Bone marrow (tissue), 2 donors: ENCODE results near the gene ATP11A.

ENCODE experiments used
- DNase-seq, 2 donors: peaks; one replicate each; lab custom pipeline; 2025; lab: John Stamatoyannopoulos, UW

Gene ATP11A

DNA sequence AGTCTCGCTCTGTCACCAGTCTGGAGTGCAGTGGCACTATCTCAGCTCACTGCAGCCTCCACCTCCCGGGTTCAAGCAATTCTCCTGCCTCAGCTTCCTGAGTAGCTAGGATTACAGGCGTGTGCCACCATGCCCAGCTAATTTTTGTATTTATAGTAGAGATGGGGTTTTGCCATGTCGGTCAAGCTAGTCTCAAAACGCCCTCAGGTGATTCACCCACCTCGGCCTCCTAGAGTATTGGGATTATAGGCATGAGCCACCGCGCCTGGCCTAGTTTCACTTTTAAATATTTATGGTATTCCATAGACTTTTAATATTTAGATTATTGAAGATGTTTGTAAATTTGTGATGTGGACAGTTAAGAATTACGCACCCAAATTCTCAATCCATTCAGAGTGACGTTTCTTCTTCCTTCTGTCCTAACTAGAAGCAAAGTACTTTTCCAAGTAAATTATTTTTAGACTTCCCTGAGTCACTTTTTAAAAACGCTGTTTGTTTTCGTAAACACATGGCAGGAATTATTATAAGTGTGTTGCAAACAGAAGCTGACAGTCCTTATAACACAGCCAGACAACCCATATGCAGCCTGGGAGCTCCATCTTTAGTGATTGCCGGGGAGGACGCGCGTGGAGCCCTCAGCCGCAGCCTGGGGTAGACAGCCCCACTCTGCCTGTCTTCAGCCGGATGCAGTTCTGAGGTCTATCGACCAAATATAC is 131.7 kb downstream of the ATP11A start:
- DNase-seq, result no peak

DNA sequence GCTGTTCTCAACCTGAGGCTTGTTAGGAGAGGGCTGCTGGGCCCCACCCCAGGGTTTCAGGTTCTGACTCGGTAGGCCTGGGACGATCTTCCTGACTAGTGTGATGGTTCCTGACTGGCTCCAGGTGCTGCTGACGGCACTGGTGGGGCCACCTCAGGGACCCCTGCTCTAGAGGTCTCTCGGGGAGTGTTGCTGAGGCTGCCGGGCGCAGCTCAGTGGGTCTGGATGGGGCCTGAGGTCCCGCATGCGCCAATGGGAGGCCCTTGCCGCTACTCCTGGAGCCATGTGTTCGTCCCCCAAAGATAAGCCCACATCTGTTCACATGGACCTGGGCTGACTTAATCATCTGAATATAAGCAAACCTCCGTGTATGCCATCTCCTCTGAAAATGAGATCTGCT is 133.0 kb downstream of the ATP11A start:
- DNase-seq, result no peak

DNA sequence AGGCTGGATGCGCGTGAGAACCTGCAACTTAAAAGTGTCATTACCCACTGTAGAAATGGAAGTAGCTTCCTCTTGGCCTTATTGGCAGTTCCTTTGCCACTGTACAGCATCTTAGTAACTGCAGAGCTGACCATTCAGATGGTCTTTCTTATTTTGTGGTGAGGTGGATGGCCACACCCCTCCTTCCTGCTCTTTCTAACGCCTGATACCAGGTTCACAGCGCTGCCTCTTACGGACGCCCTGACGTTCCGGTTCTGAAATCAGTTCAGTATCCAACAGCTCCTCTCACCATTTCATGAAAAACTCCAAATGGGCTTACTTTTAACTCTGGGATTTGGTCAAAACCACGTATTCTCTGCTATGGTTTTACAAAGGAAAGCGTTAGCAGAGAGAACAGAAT is 134.6 kb downstream of the ATP11A start:
- DNase-seq, result no peak

DNA sequence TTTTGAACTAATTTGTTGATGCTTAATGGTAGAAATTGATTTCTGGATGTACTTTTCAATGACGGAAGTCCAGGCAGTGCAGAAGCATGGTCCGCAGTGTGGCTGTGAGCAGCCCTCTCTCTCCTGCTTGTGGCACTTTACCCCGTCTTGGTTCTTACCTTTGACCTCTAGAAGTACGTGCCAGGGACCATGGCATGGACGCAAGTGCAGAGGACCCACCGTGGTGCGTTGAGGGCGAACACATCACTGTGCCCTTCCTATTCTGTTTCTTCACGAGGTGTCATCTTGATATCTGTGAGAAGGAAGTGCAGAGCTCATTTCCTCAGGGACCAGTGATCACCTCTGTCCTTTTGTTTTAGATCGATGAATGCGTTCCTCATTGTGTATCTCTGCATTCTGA is 135.2 kb downstream of the ATP11A start:
- DNase-seq, result no peak

DNA sequence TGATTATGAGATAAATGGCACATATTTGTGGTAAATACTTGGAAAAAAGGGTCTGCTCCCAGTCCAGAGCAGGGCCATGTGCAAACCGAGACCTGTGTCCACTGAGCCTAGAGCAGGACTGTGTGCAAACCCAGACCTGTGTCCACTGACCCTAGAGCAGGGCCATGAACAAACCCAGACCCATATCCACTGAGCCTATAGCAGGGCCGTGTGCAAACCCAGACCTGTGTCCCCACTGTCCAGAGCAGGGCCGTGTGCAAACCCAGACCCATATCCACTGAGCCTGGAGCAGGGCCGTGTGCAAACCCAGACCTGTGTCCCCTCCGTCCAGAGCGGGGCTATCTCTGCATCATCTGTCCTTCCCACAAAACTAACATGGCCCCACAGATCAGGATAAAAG is 136.0 kb downstream of the ATP11A start:
- DNase-seq, result no peak

DNA sequence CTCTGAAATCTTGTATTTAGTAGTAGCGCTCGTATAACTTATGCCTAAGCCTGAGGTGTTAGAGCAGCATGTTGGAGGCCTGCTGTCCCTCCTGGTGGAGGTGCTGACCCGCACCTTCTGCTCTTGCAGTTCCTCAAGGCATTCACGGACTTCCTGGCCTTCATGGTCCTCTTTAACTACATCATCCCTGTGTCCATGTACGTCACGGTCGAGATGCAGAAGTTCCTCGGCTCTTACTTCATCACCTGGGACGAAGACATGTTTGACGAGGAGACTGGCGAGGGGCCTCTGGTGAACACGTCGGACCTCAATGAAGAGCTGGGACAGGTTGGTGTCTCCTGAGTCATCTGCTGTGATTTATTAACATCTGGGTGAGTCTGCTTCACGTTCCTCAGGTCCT is 136.7 kb downstream of the ATP11A start:
- DNase-seq, result no peak

DNA sequence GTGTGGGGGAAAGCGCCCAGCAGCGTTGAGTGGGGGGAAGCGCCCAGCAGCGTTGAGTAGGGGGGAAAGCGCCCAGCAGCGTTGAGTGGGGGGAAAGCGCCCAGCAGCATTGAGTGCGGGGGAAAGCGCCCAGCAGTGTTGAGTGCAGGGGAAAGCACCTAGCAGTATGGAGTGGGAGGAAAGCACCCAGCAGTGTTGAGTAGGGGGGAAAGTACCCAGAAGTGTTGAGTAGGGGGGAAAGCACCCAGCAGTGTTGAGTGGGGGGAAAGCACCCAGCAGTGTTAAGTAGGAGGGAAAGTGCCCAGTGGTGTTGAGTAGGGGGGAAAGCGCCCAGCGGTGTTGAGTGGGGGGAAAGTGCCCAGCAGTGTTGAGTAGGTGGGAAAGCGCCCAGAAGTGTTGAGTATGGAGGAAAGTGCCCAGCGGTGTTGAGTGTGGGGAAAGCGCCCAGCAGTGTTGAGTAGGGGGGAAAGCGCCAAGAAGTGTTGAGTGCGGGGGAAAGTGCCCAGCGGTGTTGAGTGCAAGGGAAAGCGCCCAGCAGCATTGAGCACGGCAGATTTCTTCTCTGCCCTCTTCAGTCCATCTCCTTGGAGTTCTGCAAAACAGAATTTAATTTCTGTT is 138.4 kb downstream of the ATP11A start:
- DNase-seq, result no peak

DNA sequence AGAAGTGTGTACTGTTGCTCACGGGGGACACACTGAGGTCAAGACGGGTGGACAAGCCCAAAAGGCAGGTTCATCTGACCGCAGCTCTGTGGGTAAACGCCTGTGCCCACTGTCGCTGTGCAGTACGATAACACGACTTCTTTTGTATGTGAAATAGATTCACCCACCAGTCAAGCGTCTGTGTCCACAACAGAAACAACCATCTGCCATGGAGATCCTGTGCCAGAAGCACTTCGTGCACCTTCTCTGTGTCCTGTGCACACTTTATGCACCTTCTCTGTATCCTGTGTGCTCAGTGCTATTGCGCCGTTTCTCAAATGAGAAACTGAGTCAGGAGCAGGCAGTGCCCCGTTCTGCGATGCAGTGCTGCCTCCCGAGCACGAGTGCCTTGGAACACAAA is 138.9 kb downstream of the ATP11A start:
- DNase-seq, result no peak

DNA sequence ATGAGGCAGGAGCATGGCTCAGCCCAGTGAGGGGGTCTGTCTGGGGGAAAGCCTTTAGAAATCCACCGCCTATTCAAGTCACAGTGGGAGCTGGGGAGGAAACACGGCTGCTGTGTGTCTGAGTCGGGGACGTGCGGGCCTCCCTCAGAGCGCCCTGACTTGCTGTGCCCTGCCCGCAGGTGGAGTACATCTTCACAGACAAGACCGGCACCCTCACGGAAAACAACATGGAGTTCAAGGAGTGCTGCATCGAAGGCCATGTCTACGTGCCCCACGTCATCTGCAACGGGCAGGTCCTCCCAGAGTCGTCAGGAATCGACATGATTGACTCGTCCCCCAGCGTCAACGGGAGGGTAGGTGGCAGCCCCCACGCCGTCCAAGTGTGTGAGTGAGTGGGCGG is 141.4 kb downstream of the ATP11A start:
- no peak for DNase-seq

DNA sequence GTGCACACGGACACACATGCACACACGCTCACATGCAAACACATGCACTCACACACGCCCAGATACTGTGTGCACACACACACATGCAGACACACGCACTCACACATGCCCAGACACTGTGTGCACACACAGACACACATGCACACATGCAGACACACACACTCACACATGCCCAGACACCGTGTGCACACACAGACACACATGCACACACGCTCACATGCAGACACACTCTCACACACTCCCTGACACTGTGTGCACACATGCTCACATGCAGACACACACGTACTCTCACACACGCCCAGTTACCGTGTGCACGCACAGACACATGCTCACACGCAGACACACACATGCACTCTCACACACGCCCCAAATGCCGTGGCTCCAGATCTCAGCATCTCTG is 142.0 kb downstream of the ATP11A start:
- DNase-seq, result no peak

DNA sequence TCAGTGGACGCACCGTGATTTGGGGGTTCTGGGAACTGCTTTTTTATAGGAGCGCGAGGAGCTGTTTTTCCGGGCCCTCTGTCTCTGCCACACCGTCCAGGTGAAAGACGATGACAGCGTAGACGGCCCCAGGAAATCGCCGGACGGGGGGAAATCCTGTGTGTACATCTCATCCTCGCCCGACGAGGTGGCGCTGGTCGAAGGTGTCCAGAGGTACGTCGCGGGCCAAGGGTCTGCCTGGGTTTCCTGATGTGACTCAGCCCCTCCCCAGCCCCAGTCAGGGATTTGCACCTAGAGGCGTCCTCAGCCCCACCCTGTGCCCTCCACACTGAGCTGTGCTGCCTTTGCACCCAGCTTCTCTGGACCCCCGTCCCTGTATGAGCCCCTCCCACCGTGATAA is 143.0 kb downstream of the ATP11A start:
- no peak for DNase-seq

DNA sequence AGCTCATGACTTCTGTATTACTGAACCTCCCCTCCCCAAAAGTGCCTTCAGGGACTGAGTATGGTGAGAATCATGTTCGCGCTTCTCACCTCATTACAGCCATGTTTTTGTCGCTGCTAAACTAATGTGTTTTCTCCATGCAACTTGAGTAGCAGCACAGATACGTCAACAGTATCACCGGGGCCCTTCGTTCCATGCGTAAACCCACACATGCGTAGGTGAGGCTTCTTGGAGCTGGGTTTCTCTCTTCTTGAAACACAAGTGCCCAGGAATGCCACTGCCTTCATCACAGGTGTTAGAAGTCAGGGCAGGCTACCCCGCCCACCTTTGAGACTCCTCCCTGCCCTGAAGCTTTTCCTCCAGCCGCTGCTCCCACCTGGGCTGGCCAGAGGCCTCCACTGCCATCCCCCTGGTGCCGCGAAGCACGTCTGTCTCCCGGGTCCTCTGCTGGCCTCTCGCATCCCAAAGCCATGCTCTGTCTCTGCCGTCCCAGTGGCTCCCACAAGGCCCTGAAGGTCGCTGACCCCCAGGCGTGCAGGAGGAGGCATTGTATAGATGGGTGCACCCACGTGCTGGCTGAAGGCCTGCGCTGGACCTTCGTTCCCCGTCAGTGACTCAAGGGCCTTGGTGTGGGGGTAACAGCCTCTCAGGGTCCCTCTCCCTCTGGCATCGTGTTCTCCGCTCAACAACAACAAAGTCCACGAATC is 143.9 kb downstream of the ATP11A start:
- no peak for DNase-seq

DNA sequence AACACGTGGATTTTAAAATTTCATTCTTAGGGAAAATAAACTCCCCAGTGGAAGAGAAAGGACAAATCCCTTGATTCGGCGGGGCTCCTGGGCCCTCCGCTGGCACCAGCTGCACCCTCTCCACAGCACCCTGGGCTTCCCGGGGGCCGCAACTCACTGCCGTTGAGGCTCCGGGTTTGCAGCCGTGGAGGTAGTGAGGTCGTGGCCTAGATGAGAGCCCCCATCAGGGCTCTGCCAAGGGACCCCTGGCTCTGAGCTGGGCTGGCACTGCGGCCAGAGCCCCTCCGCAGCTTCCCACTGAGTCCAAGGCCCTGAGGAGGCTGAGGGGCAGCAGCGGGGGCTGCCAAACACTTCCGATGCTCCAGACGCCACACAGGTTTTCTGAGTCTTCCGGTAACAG is 145.5 kb downstream of the ATP11A start:
- DNase-seq, result no peak

DNA sequence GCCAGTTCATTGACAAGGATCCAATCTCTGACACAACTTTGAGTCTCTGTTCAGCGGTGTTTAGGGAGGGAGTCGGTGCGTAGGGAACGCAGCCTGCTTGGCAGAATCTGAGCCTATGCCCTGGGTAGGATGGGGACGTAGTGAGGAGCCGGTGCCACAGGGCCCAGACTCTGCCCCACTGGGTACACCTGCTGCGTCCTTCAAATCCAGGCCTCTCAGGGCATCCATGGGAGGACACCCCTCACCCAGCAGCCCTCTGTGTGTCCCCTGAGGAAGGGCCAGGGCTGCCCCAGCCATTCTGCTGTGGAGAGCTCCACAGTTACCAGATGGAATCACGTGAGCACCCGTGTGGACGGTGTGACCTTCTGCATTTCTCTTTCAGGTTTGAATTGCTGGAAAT is 146.0 kb downstream of the ATP11A start:
- no peak for DNase-seq

DNA sequence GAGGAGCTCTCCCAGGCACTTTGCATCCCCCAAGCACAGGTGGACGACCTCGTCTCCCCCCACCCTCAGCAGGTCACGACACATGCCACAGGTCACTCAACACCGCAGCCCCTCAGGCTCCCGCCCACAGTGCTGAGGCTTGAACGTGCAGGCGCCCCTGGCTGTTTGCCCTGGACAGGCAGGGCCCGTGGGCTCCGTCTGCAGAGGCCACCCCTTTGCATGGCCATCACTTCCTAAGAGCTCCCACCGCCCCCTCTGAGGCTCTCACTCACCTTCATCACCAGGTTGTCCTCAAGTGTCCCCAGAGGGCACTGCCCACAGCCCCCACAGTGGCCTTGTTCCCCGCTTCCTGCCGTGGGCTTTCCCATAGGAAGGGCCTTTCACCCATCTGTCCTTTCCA is 147.1 kb downstream of the ATP11A start:
- no peak for DNase-seq

DNA sequence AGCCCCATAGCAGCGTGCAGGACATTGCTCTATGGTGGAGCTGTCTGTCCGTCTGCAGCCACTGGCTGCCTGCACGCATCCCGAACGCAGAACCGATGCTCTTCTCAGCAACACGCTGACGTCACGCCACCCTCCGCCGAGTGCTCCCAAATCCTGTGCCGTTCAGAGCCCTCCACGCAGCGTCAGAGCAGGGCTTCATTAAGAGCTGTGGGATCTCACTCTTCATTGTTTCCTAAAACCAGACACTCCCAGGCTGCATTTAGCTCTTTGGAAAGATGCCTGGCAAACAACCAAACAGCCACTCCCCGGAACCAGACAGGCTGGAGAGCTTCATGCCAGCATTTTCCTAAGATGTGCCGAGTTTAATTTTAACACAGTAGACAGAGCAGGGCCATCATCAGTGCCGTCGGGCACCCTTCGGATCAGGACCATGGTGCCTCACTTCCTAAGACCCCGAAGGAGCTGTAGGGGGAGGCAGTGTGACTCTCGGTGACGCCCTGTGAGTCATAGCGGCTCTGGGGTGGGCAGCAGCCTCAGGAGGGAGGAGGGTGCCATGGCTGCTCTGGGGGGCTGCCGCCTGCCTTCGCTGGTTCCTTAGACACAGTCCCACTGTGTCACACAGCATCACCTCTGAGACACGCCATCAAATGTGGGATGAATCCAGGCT is 147.7 kb downstream of the ATP11A start:
- DNase-seq, result no peak

DNA sequence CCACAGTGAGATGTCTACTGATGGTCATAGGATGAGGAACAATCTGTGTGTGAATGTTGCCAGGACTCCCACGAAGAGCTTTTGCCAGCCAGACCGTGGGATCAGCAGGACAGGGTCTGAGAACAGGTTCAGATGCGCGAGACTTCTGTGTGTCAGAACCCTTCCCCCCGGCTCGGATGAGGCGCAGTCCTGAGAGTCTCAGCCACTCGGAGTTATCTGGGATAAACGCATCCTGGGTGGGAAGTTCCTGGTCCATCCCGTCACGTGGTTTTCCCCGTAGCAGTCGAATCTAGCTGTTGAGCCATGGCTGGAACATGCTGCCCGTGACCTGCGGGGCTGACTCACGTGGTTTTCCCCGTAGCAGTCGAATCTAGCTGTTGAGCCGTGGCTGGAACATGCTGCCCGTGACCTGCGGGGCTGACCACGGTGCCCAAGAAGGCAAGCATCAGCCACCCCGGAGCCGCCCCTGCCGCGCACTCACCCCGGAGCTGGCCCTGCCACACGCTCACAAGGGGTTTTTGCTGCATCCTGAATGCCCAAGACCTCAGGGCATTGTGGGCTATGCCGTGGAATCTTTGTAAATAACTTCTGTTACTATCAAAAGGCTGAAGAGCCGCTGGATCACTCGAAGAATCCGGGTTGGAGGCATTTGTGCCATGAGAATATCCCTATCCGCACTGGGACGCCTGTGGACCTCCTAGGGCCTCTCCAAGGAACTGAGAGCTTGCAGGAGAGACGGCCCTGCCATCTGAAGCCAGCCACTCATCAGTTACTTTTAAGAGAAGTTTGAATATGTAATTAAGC is 148.4 kb downstream of the ATP11A start:
- DNase-seq, result no peak

DNA sequence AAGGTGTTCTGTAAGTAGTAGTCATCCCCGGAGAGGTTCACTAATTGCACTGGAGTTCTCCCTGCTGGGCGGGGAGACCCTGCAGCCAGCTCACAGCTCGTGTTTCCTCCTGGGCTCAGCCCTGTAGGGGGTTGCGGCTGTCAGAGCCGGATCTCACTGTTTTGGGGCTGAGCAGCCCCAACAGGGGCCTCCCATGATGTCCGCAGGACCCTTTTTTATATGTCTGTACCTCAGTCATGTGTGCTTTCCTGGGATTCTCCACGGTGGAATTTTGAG is 148.9 kb downstream of the ATP11A start:
- DNase-seq, result no peak

DNA sequence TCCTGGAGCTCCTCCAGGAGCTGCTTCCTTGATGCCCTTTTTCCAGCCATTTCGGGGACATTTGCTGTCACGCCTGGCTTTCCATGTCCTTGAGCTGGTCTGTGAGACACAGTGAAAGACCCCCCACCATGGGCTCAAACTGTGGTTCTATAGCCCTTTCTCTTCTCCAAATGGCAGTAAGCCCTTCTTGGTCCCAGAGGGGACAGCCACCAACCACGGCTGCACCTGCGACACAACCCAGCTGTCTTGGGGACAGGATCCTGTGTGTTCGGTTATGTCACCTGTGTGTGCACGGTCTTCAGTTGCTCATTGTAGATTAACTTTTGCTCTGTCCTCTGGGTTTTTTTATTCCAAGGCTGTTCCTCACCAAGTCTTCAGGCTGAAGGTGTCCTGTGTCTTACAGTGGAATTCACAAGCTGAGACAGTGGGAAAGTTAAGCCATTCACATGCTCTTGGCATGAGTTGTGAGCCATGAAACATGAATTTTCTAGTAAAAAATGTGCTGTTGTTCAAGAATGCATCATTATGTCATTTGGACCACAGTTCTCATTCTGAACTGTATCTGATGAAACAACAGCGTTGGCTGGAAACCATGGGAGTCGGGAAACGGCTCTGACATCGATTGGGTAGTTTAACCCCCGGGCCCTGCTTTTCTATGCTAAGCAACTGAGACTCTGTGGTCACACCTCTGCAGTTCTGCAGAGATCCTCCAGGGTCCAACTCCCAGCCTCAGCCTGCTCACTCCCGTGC is 149.7 kb downstream of the ATP11A start:
- DNase-seq, result no peak

DNA sequence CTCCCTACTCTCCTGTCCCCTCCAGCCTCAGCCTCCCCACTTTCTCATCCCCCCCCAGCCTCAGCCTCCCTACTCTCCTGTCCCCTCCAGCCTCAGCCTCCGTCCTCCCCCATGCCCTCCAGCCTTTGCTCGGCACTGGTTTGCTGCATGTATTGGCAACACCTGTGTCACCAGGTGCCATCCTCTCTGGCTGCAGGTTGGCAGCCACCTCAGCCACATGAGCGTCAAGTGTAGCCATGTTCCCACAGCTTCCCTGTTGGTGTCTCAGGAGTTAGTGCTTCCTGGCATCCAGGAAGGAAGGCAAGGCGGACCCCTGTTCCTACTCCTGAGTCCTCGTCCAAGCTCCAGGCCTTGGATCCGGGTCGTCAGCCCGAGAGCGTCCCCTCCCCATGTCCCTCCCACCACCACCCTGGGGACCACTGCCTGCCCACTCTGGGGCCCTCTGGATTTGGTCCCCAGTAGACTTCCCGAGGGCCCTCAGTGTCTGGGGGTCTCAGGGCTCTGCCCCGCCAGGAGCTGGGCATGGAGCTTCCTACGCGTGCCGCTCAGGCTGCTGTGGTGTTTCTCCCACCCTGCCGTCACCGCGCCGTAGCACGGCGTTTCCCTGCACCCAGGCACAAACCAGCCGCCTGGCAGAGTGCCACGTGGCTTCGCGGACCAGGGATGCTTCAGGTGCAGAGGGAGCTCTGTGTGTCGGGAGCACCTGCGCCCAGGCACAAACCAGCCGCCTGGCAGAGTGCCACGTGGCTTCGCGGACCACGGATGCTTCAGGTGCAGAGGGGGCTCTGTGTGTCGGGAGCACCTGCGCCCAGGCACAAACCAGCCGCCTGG is 150.8 kb downstream of the ATP11A start:
- no peak for DNase-seq
